Stimulated activated CD4-positive, alpha-beta T cell treated with anti-CD3 and anti-CD28 coated beads, Interleukin-12 subunit alpha, Interleukin-12 subunit beta, amount 100 ng/mL, for 24 hours (primary cell): ENCODE results near the gene SAMD13.

Experiments used
- DNase-seq, 2 experiments: peaks; one replicate each; pipeline ENCODE4 v3.0.0-alpha.2; 2020; ENCODE audit warnings: low read depth in 2 of 2

SAMD13 gene, protein sequence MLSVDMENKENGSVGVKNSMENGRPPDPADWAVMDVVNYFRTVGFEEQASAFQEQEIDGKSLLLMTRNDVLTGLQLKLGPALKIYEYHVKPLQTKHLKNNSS

DNA sequence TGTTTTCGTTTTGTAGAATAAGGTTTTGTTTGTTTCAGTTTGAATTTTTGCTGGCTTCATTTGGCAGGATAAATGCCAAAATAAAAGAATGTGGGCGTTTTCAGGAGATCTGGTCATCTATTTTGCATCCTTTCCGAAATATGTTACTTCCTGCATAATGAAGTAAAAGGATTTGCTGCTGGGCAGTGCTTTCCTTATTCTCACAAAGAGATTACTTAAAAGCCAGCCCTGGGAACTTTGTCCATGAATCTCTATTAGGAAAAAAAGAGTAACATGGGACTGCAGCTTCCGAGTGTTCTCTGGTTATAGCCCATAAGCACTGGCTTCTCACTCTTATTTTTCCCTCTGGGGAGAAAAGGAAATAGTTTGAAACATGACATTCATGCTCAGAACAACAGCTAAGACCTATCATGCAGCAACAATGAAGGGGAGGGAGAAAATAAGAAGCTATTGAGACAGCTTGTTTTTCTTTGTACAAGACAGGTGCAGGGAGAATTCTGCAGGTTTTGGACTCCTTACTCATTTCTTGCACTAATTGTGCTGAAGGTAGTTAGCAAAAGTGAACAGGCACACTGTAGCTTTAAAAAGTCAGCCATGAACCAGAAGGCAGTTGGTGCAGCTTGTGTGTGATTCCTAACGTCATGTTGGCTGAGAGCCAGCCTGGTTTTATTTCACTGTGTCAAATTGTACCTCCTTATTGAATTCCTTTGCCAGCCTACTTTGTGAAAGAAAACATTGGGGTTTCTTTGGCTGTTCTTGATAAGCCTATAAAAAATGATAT lies at the start of gene SAMD13:
TSS of gene SAMD13 (plus strand) at position 705 of the 781 bp plus-strand sequence. CDS start 1,527 bp downstream, outside the sequence.
- DNase-seq: peak in 1 of 2 experiments; percentile 15

- no peak for DNase-seq
Measured at GRCh38 chr1:84253036-84253435, 48.5 kb upstream of the SAMD13 start.

- DNase-seq: no peak
Measured at GRCh38 chr1:84253891-84254290, 47.6 kb upstream of the SAMD13 start.

- DNase-seq: no peak
Measured at GRCh38 chr1:84254703-84255238, 46.7 kb upstream of the SAMD13 start.

- no peak for DNase-seq
Measured at GRCh38 chr1:84255582-84255981, 45.9 kb upstream of the SAMD13 start.

- DNase-seq: no peak
Measured at GRCh38 chr1:84257617-84258016, 43.9 kb upstream of the SAMD13 start.

GRCh38 chr1:84259376-84259775 lies 42.1 kb upstream of the SAMD13 start:
- DNase-seq: no peak

DNA sequence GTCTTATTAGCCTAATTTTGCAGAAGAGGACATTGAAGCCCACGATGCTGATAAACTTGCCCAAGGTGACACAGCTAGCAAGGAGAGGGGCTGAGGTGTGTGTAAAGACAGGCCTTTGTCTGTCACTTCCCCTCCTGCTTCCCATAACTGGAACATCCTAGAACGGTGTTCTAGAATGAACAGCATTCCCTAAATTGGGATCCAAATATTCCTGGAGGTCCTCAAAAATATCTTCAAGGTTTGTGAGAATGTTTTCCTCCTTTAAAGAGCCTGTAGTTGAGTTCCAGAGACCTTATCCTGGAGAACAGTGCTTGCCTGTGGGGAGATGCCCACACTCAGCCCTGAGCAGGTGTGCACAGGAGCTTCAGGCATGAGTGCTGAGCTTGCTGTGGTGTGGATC lies 41.5 kb upstream of the SAMD13 start:
- no peak for DNase-seq

DNA sequence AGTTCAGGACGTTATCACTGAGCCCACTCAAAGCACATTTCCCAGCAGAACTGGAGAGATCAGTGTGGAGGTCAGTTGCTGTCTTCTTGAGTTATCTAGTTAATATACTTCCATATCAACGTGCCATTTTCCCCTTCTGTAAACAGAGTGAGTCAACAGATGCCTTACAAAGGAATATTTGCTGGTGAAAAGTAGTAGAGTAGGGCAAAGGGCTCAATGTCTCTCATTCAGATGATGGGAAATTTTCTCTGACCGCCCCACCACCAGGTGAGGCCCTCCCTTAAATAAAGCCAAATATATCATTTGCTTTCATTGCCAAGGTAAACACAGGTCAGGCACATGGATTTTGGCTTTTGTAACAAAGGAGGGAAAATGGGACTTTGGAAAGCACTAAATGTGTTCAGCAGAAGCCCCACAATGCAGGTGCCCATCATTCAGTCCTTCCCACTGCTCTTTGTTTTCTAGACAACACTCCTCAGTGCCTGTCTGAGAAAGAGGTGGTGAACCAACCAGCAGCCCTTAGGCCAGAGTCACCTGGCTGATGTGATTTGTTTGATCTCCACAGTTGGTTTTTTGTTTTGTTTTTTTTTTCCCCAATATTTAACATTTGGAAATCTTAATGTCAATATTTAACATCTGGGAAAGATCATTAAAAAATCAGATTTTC lies 40.5 kb upstream of the SAMD13 start:
- DNase-seq: no peak

DNA sequence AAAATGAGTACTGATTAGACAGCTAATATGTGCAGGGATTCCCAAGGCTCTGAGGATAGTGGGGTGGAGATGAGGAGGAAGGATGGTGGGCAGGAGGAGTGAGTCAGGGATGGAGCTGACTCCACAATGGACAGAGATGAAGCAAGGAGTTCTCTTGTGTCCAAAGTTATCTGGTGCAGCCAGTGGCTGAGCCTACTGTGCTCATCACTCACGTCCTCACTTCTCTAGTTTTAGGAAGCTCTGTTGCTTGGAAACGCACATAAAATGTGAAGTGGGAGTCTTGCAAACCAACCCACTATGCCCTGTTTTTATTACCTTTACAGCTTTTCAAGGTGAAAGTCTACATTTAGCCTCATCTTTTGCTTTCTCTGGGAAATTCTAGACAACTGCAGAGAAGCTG lies 36.5 kb upstream of the SAMD13 start:
- no peak for DNase-seq

DNA sequence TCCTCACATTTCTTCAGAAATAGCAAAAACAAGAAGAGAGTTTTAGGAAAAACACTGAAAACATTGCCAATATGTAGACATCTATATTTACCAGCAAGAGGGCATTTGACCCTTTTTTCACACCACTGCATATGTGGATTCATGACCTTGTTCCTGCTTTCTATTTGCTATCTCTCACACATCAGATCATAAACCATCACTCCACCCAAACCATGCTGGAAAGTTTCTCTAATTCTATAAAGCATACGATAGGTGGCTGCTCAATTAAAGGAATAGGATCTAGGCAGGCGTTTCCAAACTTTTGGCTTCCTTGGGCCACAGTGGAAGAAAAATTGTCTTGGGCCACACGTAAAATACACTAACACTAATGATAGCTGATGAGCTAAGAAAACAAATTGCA lies 35.6 kb upstream of the SAMD13 start:
- no peak for DNase-seq

DNA sequence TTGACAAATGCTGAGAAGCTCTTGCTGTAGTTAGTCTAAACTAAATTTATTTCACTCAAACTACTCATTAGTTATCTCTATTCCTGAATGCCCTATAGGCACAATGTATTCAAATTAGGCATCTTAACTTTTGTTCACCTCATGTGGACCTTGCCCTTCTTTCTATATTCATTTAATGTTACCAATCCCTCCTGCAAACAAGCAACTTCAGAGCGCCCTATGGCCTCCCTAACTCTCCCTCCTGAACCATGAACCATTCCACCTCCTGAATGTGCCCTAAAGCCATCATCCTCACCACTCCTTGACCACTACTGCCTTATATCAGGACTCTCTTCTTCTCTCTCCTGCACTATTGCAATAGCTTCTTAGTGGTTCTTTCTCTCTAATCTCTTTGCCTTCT lies 34.8 kb upstream of the SAMD13 start:
- DNase-seq: no peak

- no peak for DNase-seq
Measured at GRCh38 chr1:84267476-84267875, 34.0 kb upstream of the SAMD13 start.

- DNase-seq: no peak
Measured at GRCh38 chr1:84268346-84268745, 33.2 kb upstream of the SAMD13 start.

GRCh38 chr1:84269306-84269705 lies 32.2 kb upstream of the SAMD13 start:
- no peak for DNase-seq

- no peak for DNase-seq
Measured at GRCh38 chr1:84271441-84272151, 29.9 kb upstream of the SAMD13 start.

DNA sequence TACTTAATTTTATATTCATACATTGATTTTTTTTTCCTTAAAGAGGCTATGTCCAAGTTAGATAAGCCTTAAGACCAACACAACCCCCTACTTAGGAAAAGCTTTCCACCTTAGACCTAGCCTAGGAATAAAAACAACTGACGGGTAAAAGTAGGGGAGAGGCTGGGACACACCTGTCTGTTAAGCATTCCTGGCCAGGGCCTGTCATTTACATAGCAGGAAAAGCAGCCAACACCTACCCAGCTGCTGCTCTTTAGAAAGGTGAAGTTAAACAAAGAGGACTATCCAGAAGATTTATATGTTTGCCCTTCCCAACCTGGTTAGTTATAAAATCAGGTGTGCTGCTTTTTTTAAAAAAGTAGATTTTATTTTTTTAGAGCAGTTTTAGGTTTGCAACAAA lies 29.1 kb upstream of the SAMD13 start:
- no peak for DNase-seq

- no peak for DNase-seq
Measured at GRCh38 chr1:84277343-84278059, 24.0 kb upstream of the SAMD13 start.

- DNase-seq: no peak
Measured at GRCh38 chr1:84278905-84279304, 22.6 kb upstream of the SAMD13 start.

DNA sequence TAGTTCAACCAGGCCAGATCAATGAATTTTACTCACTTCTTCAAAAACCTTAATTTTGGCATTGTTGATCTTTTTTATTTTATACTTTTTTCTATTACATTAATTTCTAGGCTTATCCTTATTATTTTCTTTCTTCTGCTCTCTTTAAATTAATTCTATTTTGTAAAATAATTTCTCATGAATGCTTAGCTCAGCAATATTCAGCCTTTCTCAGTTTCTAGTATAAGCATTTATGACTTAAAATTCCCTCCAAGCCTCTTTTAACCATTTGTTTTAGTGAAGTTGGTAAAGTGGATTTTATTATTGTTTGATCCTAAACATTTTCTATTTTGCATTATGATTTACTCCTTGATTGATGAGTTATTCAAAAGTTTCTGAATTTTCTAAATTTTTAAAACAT lies 20.6 kb upstream of the SAMD13 start:
- no peak for DNase-seq

DNA sequence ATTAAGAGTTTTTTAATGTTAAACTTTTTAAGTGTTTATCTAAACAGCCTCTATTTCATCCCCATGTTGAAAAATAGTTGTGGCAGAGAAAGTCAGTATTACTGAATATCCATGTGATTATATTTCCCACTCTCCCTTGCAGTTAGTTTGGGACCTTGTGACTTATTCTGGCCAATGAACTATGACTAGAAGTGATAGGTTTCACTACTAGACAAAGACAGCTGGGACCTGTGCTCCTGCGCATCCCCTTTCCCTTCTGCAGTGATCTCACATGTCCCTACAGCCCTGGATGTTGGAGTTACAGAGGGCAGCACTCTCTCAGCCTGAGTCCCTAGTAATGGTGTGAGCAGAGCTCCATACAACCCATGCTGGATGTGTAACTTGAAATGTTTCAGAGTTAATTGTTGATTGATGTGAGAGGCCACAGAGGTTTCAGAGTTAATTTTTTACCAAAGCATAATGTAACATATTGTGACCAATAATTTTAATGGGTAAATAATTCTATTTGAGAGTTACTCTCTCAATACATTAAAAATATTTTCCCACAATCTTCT lies 18.7 kb upstream of the SAMD13 start:
- no peak for DNase-seq
